HCEC 1CT (cell line): ENCODE results near the gene MT1E.
"Not testable (repeated sequence)": the region's sequence is repeated elsewhere in the genome, so short reads cannot be mapped to it uniquely, and the experiment has no call there.

Source experiments
- DNase-seq: peaks from one replicate; pipeline ENCODE4 v3.0.0-alpha.2; 2017

MT1E gene

DNA sequence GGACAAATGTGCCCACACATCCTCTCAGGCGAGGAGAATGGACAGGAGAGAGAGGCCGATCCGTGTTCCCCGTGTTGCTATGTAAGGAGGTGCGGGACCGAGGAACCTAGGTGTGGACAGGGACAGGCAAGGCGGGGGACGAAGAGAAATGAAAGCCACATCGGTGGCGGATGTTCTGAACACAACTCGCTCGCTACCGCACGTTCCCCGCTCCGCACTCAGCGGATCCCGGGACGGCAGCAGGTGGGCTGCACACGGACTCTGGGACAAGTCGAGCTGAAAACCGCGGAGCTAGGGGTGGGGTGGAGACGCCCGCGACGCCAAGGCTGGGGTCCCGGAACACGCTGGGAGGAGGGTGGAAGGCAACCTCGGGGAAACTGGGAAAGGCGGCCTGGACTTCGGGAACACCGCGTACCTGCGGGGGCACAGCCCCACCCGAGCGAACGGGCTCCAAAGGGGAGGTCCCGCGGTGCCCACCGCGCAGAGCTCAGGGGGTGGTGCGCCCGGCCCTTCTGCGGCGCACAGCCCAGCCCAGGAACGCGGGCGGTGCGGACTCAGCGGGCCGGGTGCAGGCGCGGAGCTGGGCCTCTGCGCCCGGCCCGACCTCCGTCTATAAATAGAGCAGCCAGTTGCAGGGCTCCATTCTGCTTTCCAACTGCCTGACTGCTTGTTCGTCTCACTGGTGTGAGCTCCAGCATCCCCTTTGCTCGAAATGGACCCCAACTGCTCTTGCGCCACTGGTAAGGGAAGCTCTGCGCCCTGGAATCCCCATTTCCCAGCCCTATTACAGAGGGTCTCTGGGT, at the start of gene MT1E:
Gene MT1E (plus strand): TSS at position 642 of the 803 bp plus-strand sequence. CDS start 71 bp downstream, at position 713.
- peak; percentile 85 for DNase-seq

DNA sequence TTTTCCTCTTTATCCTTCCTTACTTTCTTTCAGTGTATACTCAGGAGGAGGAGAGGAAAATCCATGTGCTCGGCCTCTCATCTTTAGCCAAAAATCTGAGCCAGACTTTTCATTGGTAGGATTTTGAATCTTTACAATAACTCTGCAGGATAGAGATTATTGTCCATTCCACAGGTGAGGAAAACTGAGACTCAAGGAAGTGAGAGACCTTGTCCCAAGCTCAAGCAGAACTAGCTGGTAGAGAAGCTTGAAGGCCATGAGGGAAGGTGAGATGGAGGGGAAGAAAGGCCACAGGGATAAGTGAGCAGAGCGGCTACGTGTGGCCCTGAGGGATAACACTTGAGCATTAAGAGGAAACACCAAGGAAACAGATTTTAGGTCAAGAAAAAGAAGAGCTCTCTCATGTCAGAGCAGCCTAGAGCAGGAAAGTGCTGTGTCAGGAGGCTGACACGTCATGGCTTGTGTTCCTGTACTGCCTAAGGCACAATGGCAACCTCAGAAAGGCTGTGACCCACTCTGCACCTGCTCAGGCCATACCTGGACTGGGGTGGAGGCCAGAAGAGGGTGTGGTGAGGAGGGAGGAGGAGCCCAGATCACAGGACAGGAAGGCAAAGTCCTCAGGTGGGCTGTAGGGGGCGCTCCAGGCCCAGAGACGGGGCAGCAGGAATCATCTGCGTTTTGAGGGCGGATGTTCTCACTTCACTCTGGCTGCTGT, 48.8 kb upstream of the MT1E start:
- peak; percentile 58 for DNase-seq

DNA sequence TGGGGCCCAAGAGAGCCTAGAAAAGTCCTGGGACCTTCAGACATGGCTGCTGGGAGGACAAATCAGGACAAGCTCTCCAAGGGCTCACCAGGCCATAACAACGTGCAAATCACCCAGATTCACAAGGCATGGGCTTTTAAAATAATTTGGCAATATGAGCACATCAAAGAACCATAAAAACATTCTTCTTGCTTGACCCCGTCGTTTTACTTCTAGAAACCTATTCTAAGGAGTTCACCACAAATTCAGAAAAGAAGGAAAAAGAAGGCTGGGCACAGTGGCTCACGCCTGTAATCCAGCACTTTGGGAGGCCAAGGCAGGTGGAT, 48.3 kb upstream of the MT1E start:
- DNase-seq = no peak

DNA sequence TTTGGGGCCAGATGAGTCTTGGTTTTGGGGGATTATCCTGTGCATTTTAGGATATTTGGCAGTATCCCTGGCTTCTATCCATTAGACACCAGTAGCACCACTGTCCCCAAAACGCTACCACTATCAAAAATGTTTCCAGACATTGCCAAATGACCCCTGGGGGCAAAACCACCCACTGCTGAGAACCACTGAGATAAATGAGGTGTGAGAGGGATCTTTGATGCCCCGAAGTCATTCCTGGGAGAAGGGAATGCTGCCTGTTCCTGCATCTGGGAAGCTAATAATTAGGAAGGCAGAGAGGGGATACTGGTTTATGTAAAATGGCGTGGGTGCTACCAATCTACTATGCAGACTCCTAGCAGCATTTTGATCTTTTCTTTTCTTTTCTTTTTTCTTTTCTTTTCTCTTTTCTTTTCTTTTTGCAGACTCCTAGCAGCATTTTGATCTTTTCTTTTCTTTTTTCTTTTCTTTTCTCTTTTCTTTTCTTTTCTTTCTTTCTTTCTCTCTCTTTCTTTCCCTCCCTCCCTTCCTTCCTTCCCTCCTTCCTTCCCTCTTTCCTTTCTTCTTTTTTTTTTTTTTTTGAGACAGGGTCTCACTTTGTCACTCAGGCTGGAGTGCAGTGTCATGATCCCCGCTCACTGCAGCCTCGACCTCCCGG, 45.1 kb upstream of the MT1E start:
- DNase-seq = no peak

DNA sequence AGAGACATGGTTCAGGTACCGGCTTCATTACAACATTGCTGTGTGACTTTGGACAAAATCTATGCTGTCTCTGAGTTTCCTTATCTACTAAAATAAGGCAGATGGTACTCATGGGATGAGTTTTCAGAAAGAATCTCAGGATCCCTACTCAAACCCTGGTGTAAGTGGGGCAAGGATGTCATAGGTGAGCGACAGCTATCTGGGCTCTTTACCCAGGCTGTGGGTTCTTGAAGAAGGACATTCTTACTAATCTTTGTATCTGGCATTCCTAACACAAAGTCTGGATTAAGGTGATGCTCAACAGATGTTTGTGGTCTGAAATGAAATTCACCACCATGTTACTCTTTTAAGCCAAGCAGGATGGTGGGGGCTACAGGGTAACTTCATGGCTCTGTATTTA, 42.7 kb upstream of the MT1E start:
- DNase-seq = not testable (repeated sequence)

DNA sequence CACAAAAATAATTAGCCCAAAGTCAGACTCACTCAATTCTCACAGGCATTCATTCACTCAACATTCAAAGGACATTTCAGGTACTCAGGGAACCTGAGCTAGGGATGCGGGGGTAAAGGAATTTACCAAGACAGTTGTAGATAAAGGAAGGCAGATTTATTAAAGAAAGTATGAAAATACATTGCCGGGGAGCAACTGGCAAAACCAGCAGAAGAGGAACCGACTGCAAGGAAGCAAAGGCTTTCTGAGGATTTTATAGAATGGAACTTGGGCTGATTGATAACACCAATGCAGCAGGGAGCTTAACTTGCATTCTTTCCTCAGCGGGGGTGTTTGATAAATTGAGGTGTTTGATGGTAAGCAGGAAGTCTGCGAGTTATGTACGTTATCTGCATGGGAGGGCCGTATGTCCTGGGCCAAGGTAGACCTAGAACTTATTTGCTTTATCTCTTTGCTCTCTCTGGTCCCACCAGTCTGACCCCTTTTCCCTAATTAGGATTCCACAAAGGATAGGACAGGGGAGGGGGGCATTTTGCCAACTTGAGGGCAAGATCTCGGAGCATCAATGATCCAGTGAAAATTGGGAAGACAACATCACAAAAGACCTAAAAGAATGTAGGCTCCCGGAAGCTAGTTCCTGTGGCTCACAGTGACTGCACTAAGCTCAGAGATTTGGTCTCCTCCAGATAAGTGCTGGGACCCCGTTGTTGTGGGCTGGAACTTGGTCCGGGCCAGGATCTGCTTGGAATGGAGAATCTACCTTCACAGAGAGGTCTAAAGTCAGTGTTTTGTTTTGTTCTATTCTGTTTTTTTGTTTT, 42.0 kb upstream of the MT1E start:
- no peak for DNase-seq

DNA sequence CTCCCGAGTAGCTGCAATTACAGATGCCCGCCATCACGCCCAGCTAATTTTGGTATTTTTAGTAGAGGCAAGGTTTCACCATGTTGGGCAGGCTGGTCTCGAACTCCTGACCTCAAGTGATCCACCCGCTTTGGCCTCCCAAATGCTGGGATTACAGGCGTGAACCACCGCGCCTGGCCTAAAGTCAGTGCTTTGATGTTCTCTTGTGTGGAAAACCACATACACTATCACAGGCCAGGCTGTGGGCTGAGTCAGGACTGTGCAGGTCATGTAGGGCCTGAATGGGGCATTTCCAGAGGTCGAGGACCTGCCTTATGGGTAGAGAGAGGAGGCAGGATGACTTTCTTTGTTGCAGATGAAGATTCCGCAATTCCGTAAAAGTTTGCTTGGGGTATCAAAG, 41.3 kb upstream of the MT1E start:
- DNase-seq = no peak

DNA sequence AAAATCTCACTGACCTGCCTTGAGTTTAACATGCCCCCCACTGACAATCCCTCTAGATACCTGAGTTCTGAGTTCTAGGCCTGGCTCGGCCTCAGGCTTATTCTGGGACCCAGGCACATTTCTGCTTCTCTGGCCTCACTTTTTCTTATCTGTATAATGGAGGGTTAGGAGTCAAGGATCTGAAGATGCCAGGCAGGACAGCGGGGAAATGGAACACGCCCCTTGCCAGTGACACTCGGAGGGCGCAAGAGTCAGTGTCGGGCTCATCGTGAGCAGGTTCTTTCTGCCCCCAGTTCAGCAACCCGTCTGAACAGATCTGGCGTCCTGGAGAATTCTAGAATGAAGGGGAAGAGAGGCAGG, 36.8 kb upstream of the MT1E start:
- DNase-seq = no peak

DNA sequence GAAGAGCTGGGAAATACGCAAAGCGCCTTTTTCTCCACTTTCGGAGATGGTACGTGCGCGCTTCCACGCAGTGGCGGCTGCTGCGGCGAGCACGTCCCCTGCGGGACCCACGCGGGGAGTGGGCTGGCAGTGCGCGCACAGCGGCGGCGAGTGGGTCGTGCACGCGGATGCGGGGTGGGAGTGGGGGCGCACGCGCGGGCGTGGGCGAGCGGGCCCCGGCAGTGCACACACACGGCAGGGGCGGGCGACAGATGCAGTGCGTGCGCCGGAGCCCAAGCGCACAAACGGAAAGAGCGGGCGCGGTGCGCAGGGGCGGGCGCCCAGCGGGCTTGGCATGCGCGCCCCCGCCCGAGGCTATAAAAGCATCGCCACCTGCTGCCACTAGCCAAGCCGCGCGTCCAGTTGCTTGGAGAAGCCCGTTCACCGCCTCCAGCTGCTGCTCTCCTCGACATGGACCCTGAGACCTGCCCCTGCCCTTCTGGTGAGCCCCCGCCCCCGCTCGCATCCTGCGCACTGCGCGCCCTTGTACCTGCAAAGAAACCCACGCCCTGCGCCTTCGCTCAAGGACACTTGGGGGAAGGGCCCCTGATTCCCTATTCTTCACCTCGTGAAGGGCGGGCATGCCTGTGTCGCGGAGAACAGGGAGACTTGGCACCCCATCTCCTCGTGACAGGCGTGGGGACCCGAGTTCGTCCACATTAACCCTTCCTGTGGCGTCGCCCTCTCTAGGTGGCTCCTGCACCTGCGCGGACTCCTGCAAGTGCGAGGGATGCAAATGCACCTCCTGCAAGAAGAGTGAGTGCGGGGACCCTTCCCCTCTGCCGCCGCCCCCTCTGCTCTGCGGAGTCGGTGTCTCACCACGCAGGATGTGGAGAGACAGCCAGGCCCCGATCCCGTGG, 36.2 kb upstream of the MT1E start, which contains the start of gene MT3:
Gene MT3 (plus strand): TSS at position 388 of the 899 bp plus-strand sequence. CDS start 63 bp downstream, at position 451.
- DNase-seq = no peak

DNA sequence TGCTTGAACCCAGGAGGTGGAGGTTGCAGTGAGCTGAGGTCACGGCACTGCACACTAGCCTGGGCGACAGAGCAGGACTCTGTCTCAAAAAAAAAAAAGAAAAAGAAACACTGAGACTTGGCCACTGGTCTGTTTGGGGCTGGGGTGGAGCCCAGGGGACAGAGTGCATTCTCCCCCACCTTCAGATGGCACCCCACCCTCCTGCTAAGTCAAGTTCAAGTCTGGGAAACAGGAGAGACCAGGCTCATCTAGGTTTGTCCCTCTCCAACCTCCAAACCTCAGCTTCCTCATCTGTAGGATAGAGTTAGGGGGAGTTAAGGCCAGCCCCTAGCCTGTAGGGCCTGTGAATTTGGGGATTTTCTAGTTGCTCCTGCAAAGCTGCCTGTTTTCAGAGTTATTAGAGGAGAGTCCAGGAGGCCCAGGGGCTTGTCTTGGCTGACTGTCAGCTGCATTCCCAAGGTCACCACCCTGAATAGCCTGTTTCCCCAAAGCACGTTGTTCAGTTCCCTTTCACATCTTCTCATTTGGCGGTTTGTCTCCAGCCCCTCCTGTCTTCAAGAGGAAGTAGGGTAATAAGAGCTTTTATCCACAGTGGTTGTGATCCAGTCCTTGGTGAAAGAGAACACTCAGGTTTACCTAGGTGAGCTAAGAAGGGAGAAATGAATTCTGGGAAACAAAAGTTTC, 34.1 kb upstream of the MT1E start:
- no peak for DNase-seq

DNA sequence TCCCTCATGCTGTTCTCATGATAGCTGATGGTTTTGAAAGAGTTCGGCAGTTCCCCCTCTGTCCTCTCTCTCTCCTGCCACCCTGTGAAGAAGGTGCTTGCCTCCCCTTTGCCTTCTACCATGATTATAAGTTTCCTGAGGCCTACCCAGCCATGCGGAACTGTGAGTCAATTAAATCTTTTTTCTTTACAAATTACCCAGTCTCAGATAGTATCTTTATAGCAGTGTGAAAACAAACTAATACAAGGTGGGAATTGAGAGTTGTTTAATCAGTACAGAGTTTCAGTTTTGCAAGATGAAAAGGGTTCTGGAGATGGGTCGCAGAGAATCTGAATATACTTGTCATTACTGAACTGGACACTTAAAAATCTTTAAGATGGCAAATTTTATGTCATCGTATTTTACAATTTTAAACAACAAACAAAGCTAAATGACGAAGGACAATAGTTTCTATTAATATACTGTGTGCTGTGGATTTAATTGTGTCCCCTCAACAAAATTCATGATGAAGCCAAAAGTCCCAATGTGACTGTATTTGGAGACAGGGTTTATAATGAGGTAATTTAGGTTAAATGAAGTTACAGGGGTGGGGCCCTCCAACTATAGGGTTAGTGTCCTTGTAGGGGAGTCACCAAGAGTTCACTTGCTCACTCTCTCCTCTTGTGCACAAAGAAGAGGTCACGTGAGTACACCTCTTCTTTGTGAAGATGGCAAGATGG, 31.8 kb upstream of the MT1E start:
- no peak for DNase-seq

DNA sequence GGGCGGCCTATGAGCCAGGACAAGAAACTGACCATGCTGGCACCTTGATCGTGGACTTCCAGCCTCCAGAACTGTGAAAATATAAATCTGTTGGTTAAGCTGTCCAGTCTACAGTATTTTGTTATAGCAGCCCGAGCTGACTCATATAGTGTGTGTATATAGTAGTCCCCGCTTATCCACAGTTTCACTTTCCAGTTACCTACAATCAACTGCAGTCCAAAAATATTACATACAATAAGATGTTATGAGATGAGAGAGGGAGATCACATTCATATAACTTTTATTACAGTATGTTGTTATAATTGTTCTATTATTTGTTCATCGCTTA, 31.3 kb upstream of the MT1E start:
- no peak for DNase-seq

DNA sequence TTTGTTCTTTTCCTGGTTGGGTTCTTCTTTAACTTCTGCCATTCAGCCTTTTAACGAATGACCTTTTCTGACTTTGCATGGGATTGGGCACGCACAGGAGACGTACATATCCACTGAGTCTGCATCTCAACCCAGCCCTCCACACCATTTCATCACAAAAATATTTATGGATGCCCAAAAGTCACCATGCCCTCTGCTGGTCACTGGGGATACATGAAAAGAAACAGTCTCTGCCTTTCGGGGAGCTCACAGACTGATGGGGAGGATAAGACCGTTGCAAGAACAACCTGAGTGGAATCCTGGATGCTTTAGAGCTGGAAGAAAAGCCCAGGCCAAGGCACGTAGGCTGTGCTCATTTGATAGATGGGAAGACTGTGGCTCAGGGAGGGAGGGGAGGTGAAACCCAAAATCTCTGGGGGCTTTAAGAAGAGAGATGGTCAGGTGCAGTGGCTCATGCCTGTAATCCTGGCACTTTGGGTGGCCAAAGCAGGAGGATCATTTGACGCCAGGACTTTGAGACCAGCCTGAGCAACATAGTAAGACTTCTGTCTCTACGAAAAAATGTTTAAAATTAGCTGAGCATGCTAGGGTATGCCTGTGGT, 25.1 kb upstream of the MT1E start:
- peak; percentile 68 for DNase-seq

DNA sequence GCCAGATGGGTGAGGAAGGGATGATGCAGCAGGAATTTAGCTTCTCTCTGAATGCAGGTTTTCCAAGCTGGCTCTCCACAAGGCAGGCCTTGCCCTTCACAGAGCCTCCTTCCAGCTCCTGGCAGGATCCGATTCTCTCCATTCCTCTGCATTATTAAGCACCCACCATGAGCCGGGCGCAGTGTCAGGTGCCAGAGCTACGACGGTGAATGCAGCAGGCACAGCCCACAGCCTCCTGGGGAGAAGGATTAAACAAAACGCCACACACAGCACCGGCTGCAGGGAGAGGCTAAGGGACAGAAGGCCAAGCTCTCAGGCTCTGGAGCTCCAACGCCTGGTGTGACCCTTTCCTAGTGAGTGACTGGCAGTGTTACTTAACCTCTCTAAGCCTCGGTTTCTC, 24.3 kb upstream of the MT1E start:
- no peak for DNase-seq

DNA sequence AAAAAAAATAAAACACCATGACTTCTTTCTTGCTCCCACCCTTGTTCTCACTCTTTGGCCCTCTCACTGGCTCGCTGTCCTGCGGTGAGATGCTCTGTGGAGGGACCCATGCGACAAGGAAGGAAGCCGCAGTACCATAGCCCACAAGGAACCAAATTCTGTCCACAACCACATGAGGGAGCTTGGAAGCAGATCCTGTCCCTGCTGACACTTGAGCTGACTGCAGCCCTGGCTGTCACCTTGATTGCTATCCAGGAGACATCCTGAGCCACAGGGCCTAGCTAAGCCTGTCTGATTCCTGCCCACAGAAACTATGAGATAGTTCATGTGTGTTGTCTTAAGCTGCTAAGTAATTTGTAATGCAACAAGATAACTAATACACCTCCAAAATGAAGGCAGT, 22.0 kb upstream of the MT1E start:
- peak; percentile 43 for DNase-seq

DNA sequence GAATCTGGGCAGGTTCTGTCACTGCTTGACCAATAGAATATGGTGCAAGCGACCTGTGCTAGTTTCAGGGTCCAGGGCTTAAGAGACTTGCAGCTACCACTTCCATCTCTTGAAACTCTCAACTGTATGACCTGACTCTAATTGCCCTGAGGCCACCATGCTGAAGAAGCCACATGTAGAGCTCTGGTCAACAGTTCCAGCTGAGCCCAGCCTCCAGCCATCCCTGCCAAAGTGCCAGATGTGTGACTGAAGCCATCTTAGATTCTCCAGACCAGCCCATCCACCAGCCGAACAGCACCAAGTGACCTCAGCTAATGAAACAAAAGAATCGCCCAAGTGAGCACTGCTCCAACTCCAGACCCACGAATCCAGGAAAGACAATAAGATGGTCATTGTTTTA, 20.6 kb upstream of the MT1E start:
- no peak for DNase-seq

DNA sequence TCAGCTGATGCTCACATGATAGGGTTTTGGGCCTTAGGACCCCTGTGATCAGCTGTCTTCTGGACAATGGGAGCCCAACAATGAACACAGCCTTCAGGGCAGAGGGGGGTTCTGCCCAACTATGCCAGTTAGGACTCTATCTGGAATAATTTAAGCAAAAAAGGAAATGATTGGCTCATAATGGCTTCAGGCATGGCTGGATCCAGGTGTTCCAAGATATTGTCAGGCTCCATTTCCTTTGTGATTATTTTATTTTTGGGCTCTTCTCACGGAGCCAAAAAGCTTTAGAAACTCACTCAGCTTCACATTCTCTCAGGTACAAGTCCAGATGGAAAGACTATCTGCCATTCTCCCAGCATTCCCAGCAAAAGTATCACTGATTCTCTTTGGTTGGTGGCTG, 20.1 kb upstream of the MT1E start:
- DNase-seq = no peak

DNA sequence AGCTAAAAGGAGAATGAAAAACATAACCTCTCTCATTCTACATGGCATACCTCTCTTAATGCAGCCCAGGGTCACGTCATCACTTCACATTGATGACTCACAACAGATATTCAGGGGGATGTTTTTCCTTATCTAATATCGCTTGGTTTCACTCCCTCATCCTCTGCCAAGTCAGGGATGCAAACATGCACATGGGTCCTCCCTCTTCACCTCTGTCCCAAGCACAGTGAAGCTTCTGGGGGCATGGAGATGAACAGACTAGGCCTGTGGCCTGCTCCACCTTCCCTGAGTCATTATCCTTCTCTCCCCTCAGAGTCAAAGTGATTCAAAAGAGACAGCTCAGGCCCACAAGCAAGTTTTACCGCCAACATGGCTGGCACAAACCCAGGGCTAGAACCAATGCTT, 19.5 kb upstream of the MT1E start:
- peak; percentile 86 for DNase-seq

DNA sequence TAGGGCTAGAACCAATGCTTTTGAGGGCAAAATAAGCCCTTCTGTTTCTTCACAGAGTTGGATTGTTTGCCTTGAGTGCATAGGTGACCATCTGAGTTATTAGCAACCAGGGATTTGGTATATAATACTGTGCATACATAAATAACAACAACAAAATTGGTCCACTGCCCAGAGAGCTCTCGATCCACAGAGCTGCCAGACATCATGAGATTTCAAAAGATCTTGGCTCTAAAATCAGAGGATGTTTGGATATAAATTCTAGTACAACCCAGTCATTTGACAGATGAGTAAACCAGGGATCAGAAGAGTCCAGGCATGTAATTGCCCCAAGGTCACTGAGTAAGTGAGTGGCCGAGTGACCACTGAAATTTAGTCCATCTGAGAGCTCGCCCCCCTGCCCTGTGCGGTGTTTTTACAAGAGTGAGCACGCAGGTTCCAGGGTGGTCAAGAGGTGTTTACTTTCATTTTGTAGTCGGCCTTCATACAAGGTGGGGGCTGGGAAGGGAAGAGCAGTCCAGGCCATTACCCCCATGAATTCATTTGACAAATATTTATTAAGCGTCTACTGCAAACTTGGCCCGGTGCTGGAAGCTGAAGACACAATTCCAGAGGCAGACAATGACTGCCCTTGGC, 19.0 kb upstream of the MT1E start:
- DNase-seq = peak; percentile 98

DNA sequence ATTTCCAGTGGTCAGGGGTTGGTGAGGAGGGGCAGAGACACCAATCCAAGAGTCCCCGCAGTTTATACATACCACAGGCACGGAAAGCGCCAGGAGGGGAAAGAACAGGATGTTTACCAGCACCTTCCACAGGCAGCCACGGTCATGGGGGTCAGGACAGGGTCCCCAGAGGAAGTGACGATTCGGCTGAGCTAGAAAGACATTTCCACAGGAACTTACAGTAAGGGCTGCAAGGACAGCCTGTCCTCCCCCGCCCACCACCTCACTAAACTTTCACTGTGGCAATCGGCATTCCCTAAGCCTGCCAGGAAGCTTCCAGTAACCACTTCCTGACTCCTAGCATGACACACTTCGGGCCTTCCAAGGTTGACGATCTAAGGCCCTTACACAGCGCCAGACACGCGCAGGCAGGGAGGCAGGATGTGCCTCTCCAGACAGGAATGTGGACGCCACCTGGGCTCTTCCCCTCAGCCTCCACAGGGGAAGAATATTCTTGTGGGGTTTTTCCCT, 18.4 kb upstream of the MT1E start:
- peak; percentile 100 for DNase-seq
